ENCODE measurements around the gene KRT71.

KRT71 gene

GRCh38 chr12:52523824-52524223, 29.1 kb downstream of the KRT71 start:
- TF ChIP-seq CTCF (IDR thresholded peaks at IDR 0.05; ENCODE audit: low read depth, low read length, missing control alignments), result no peak
- H3K4me3 ChIP-seq (ENCODE audit: low read depth, low read length), result no peak overlapping the region
- in situ Hi-C loops (cut with HindIII; ENCODE audit: low sequenced_read_pairs), result no loop called here
- DNase-seq (ENCODE audit: low read depth), result no peak

- no peak for DNase-seq (ENCODE audit: low read depth)
- in situ Hi-C loops (cut with HindIII; ENCODE audit: low sequenced_read_pairs), result no loop called here
- TF ChIP-seq CTCF (IDR thresholded peaks at IDR 0.05; ENCODE audit: low read depth, low read length, missing control alignments), result no peak
- no peak overlapping the region for H3K4me3 ChIP-seq (ENCODE audit: low read depth, low read length)
Measured at GRCh38 chr12:52522346-52523011, 30.5 kb downstream of the KRT71 start.

GRCh38 chr12:52521568-52522266, 31.2 kb downstream of the KRT71 start:
- in situ Hi-C loops (cut with HindIII; ENCODE audit: low sequenced_read_pairs), result no loop called here
- no peak for TF ChIP-seq CTCF (IDR thresholded peaks at IDR 0.05; ENCODE audit: low read depth, low read length, missing control alignments)
- no peak overlapping the region for H3K4me3 ChIP-seq (ENCODE audit: low read depth, low read length)
- peak; percentile 8 for DNase-seq (ENCODE audit: low read depth)

GRCh38 chr12:52521175-52521567, 31.8 kb downstream of the KRT71 start:
- no peak for DNase-seq (ENCODE audit: low read depth)
- in situ Hi-C loops (cut with HindIII; ENCODE audit: low sequenced_read_pairs), result no loop called here
- TF ChIP-seq CTCF (IDR thresholded peaks at IDR 0.05; ENCODE audit: low read depth, low read length, missing control alignments), result no peak
- H3K4me3 ChIP-seq (ENCODE audit: low read depth, low read length), result no peak overlapping the region

GRCh38 chr12:52519826-52520662, 32.9 kb downstream of the KRT71 start, which contains the start of gene KRT5:
TSS of gene KRT5 (minus strand) at chr12:52520394. CDS start at chr12:52520296, 98 bp downstream.
- in situ Hi-C loops (cut with HindIII; ENCODE audit: low sequenced_read_pairs), result no loop called here

More at GRCh38 chr12:52519826-52520662, 32.9 kb downstream of the KRT71 start, which contains the start of gene KRT5:
- no peak for TF ChIP-seq CTCF (IDR thresholded peaks at IDR 0.05; ENCODE audit: low read depth, low read length, missing control alignments)
- H3K4me3 ChIP-seq (ENCODE audit: low read depth, low read length), result no peak within 1 kb of the TSS
- no peak for DNase-seq (ENCODE audit: low read depth)
